BLaER1 (cell line): Measurements from ENCODE around the gene SLMAP.

Source experiments
- H3K27ac ChIP-seq: shearing (Covaris generic); formaldehyde crosslinking; 2 replicates; pipeline ENCODE4 v1.8.1; 2022
- H3K27me3 ChIP-seq: shearing (Covaris generic); formaldehyde crosslinking; 2 replicates; pipeline ENCODE4 v1.8.1; 2022
- H3K36me3 ChIP-seq: shearing (Covaris generic); formaldehyde crosslinking; 2 replicates; pipeline ENCODE4 v1.8.1; 2022
- H3K4me1 ChIP-seq: shearing (Covaris generic); formaldehyde crosslinking; 2 replicates; pipeline ENCODE4 v1.8.1; 2022
- H3K4me2 ChIP-seq: shearing (Covaris generic); formaldehyde crosslinking; 2 replicates; pipeline ENCODE4 v1.8.1; 2022
- H3K4me3 ChIP-seq: shearing (Covaris generic); formaldehyde crosslinking; 2 replicates; pipeline ENCODE4 v1.8.1; 2022
- H3K9ac ChIP-seq: shearing (Covaris generic); formaldehyde crosslinking; 2 replicates; pipeline ENCODE4 v1.8.1; 2022
- H3K9me3 ChIP-seq: shearing (Covaris generic); formaldehyde crosslinking; 2 replicates; pipeline ENCODE4 v1.8.1; 2022
- H4K20me1 ChIP-seq: shearing (Covaris generic); formaldehyde crosslinking; 2 replicates; pipeline ENCODE4 v1.8.1; 2022
- Cebpa-rat ChIP-seq: shearing (Covaris generic); IDR thresholded peaks from 2 replicates; pipeline ENCODE4 v1.8.1; 2022

The SLMAP gene

GRCh38 chr3:57923752-57924151, 167.6 kb downstream of the SLMAP start:
- H3K4me3 ChIP-seq, result no peak overlapping the region
- no peak overlapping the region for H3K4me2 ChIP-seq
- no peaks in the 10 kb centered on the region for H3K9me3 ChIP-seq
- H3K4me1 ChIP-seq, result no peaks in the 10 kb centered on the region
- no peaks in the 10 kb centered on the region for H4K20me1 ChIP-seq
- H3K27me3 ChIP-seq, result no peaks in the 10 kb centered on the region
- H3K36me3 ChIP-seq, result peaks cover 91% of the 10 kb centered on the region
- H3K9ac ChIP-seq, result no peak overlapping the region
- H3K27ac ChIP-seq, result no peak overlapping the region
- no peak for TF ChIP-seq Cebpa-rat

GRCh38 chr3:57927166-57927565, 171.1 kb downstream of the SLMAP start:
- no peaks in the 10 kb centered on the region for H3K9me3 ChIP-seq
- H3K9ac ChIP-seq, result no peak overlapping the region
- no peak for TF ChIP-seq Cebpa-rat
- H4K20me1 ChIP-seq, result no peaks in the 10 kb centered on the region
- peaks cover 74% of the 10 kb centered on the region for H3K36me3 ChIP-seq
- no peak overlapping the region for H3K4me2 ChIP-seq
- H3K27ac ChIP-seq, result no peak overlapping the region
- no peaks in the 10 kb centered on the region for H3K4me1 ChIP-seq
- no peak overlapping the region for H3K4me3 ChIP-seq
- H3K27me3 ChIP-seq, result no peaks in the 10 kb centered on the region

GRCh38 chr3:57927916-57928315, 171.8 kb downstream of the SLMAP start:
- H3K27me3 ChIP-seq, result no peaks in the 10 kb centered on the region
- H3K36me3 ChIP-seq, result peaks cover 75% of the 10 kb centered on the region
- H3K9ac ChIP-seq, result no peak overlapping the region
- no peak overlapping the region for H3K27ac ChIP-seq
- no peak for TF ChIP-seq Cebpa-rat
- no peak overlapping the region for H3K4me3 ChIP-seq
- H3K4me1 ChIP-seq, result no peaks in the 10 kb centered on the region
- H3K4me2 ChIP-seq, result no peak overlapping the region
- no peaks in the 10 kb centered on the region for H3K9me3 ChIP-seq
- H4K20me1 ChIP-seq, result no peaks in the 10 kb centered on the region

- Histone ChIP-seq H3K4me1 (no peaks in the 10 kb centered on the region), H3K9ac (no peak overlapping the region), H3K27ac (no peak overlapping the region), H3K27me3 (no peaks in the 10 kb centered on the region), H4K20me1 (no peaks in the 10 kb centered on the region), H3K36me3 (peaks cover 69% of the 10 kb centered on the region), H3K4me2 (no peak overlapping the region), H3K9me3 (no peaks in the 10 kb centered on the region), H3K4me3 (no peak overlapping the region)
- no peak for TF ChIP-seq Cebpa-rat
Measured at GRCh38 chr3:57928511-57928910, 172.4 kb downstream of the SLMAP start.

- TF ChIP-seq Cebpa-rat, result no peak
- Histone ChIP-seq H3K4me2 (no peak overlapping the region), H4K20me1 (no peaks in the 10 kb centered on the region), H3K4me3 (no peak overlapping the region), H3K4me1 (no peaks in the 10 kb centered on the region), H3K27me3 (no peaks in the 10 kb centered on the region), H3K27ac (no peak overlapping the region), H3K9me3 (no peaks in the 10 kb centered on the region), H3K9ac (no peak overlapping the region), H3K36me3 (peaks cover 56% of the 10 kb centered on the region)
Measured at GRCh38 chr3:57929988-57930387, 173.9 kb downstream of the SLMAP start.

GRCh38 chr3:57933602-57934001, 177.5 kb downstream of the SLMAP start:
- Histone ChIP-seq H4K20me1 (no peaks in the 10 kb centered on the region), H3K27me3 (no peaks in the 10 kb centered on the region), H3K9me3 (no peaks in the 10 kb centered on the region), H3K4me3 (no peak overlapping the region), H3K4me2 (no peak overlapping the region), H3K27ac (no peak overlapping the region), H3K36me3 (peaks cover 24% of the 10 kb centered on the region), H3K9ac (no peak overlapping the region), H3K4me1 (no peaks in the 10 kb centered on the region)
- no peak for TF ChIP-seq Cebpa-rat

GRCh38 chr3:57934373-57934772, 178.3 kb downstream of the SLMAP start:
- Histone ChIP-seq H3K4me3 (no peak overlapping the region), H3K4me1 (no peaks in the 10 kb centered on the region), H4K20me1 (no peaks in the 10 kb centered on the region), H3K27me3 (no peaks in the 10 kb centered on the region), H3K9me3 (no peaks in the 10 kb centered on the region), H3K27ac (no peak overlapping the region), H3K4me2 (no peak overlapping the region), H3K36me3 (peaks cover 22% of the 10 kb centered on the region), H3K9ac (no peak overlapping the region)
- TF ChIP-seq Cebpa-rat, result no peak

GRCh38 chr3:57935539-57935938, 179.4 kb downstream of the SLMAP start:
- no peaks in the 10 kb centered on the region for H3K9me3 ChIP-seq
- H3K9ac ChIP-seq, result no peak overlapping the region
- H3K27me3 ChIP-seq, result no peaks in the 10 kb centered on the region
- peaks cover 15% of the 10 kb centered on the region for H3K36me3 ChIP-seq
- no peak overlapping the region for H3K27ac ChIP-seq
- no peaks in the 10 kb centered on the region for H4K20me1 ChIP-seq
- H3K4me3 ChIP-seq, result no peak overlapping the region
- H3K4me2 ChIP-seq, result no peak overlapping the region
- TF ChIP-seq Cebpa-rat, result no peak
- no peaks in the 10 kb centered on the region for H3K4me1 ChIP-seq

GRCh38 chr3:57937092-57937491, 181.0 kb downstream of the SLMAP start:
- Histone ChIP-seq H3K27ac (no peak overlapping the region), H3K27me3 (no peaks in the 10 kb centered on the region), H3K4me1 (no peaks in the 10 kb centered on the region), H3K4me3 (no peak overlapping the region), H3K36me3 (peaks cover 9% of the 10 kb centered on the region), H3K4me2 (no peak overlapping the region), H3K9me3 (no peaks in the 10 kb centered on the region; the same call in 1 of the 2 replicates), H4K20me1 (no peaks in the 10 kb centered on the region), H3K9ac (no peak overlapping the region)
- TF ChIP-seq Cebpa-rat, result no peak

- TF ChIP-seq Cebpa-rat, result no peak
- Histone ChIP-seq H3K27ac (no peak overlapping the region), H3K36me3 (no peaks in the 10 kb centered on the region), H3K9ac (no peak overlapping the region), H3K4me2 (no peak overlapping the region), H3K9me3 (no peaks in the 10 kb centered on the region; the same call in 1 of the 2 replicates), H3K4me1 (no peaks in the 10 kb centered on the region), H3K4me3 (no peak overlapping the region), H3K27me3 (no peaks in the 10 kb centered on the region), H4K20me1 (no peaks in the 10 kb centered on the region)
Measured at GRCh38 chr3:57939775-57940174, 183.7 kb downstream of the SLMAP start.

GRCh38 chr3:57942388-57942787, 186.3 kb downstream of the SLMAP start:
- TF ChIP-seq Cebpa-rat, result no peak
- Histone ChIP-seq H3K4me1 (no peaks in the 10 kb centered on the region), H3K4me3 (no peak overlapping the region), H4K20me1 (no peaks in the 10 kb centered on the region), H3K4me2 (no peak overlapping the region), H3K27me3 (no peaks in the 10 kb centered on the region), H3K27ac (no peak overlapping the region), H3K36me3 (no peaks in the 10 kb centered on the region), H3K9ac (no peak overlapping the region), H3K9me3 (no peaks in the 10 kb centered on the region; the same call in 1 of the 2 replicates)
